Bronchial epithelial cell (primary cell): ENCODE measurements around the gene TOMM7. TPM values are rescaled to one million over a fixed set of nuclear protein-coding genes. Genes with fewer than 3 reads are reported as not detected.
A peak's percentile ranks its signal among the peaks of the same experiment; 100 is the strongest.

Experiments
- DNase-seq: peaks from one replicate; pipeline ENCODE4 v3.0.0-alpha.2; 2010; ENCODE audit warnings: low read depth
- FAIRE-seq: peaks from 2 replicates; lab custom pipeline; 2011; peaks lifted over from hg19 to GRCh38; lab: Jason Lieb, UNC
- H3K27me3 ChIP-seq: 2 replicates; pipeline ENCODE4 v1.5.1; 2011; ENCODE audit warnings: low read length; ENCODE audit not compliant: control insufficient read depth, insufficient read depth
- H3K36me3 ChIP-seq: 2 replicates; pipeline ENCODE4 v1.5.1; 2011; ENCODE audit warnings: low read length; ENCODE audit not compliant: control insufficient read depth, insufficient read depth
- H3K4me3 ChIP-seq: 2 replicates; pipeline ENCODE4 v1.5.1; 2011; ENCODE audit warnings: mild to moderate bottlenecking, low read depth, low read length, control low read depth
- total RNA-seq: library from RNA; depleted of rRNA; stranded (reverse); fragments of >200 nt; gene quantifications from 2 replicates; pipeline ENCODE4 v1.2.1, GENCODE V29; 2014
- TF ChIP-seq, protein P1 (sequence below): IDR thresholded peaks from 2 replicates; pipeline ENCODE4 v1.5.1; 2011; ENCODE audit warnings: mild to moderate bottlenecking, moderate library complexity, low read length, control low read depth, inconsistent platforms; ENCODE audit not compliant: insufficient read depth, severe bottlenecking

Gene TOMM7
- 172 and 233 TPM in 2 replicates for total RNA-seq

DNA sequence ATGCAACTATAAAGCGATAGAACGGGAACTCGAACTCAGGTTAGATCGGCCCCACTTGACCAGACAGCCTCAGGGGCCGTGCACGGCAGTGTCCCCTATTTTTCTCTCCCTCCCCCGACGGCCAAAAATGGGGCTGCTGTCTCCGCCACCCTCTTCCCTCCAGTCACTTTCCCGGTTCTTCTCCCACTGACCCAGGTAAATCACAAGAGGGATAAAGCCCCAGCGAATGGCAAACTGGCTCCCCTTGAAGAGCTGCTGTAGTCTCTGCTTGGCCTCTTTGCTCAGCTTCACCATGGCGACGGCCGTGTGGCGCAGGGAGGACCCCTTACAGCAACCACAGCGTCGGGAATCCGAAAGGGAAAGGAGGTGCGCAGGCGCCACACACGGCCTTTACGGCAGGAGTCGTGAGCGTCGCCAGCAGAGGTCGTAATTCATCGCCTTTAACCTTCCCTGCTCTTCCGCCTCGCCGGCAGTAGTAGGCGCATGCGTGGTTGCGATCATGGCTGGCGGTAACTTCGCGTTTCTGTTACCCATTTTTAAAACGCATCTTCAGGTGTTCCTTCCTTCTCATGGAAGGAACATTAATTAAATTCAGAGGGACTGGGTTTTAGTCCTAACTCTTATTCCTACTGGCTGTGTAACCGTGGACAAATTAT is at the start of gene TOMM7:
Gene TOMM7, minus strand, starts transcription at position 364 of the 656 bp plus-strand sequence. Its CDS starts 70 bp downstream, at position 294.
- peak; percentile 94 for DNase-seq
- FAIRE-seq, result peak; percentile 95
- TF ChIP-seq, protein P1, sequence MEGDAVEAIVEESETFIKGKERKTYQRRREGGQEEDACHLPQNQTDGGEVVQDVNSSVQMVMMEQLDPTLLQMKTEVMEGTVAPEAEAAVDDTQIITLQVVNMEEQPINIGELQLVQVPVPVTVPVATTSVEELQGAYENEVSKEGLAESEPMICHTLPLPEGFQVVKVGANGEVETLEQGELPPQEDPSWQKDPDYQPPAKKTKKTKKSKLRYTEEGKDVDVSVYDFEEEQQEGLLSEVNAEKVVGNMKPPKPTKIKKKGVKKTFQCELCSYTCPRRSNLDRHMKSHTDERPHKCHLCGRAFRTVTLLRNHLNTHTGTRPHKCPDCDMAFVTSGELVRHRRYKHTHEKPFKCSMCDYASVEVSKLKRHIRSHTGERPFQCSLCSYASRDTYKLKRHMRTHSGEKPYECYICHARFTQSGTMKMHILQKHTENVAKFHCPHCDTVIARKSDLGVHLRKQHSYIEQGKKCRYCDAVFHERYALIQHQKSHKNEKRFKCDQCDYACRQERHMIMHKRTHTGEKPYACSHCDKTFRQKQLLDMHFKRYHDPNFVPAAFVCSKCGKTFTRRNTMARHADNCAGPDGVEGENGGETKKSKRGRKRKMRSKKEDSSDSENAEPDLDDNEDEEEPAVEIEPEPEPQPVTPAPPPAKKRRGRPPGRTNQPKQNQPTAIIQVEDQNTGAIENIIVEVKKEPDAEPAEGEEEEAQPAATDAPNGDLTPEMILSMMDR, result peak; percentile 65
- Histone ChIP-seq H3K36me3 (no peaks in the 10 kb centered on the region), H3K27me3 (no peaks in the 10 kb centered on the region), H3K4me3 (peak within 1 kb of the TSS; percentile 71)

DNA sequence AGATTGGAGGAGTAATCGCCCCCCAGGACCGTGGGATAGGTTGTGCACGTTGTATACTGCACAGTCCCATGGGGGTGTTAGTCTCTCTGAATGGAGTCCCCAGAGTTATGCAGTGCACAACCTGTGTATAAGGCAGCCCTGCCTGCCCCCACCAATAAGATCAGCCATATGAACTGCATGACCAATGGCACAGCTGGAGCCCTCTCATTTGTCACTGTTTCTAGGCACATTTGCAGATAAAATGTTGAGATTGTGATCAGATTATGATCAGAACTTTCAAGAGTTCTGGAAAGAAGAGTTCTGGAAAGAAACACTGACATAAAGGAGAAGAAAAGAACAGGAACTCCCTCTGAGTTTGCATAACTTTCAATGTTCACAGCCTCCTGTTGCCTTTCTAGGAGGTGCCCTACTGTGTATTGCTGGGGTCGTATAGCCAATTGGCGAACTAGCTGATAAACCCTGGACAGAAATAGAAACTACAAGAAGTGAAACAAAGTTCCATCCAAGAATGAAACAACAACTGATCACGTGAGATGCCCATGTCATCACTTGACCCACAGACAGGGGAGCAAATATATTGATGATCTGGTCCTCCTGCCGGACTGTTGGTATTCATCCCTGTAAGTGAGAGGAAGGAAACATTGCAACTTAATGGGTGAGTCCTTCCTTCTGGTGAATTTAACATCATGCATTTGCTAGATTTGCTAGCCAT is 49.6 kb upstream of the TOMM7 start:
- DNase-seq, result no peak
- H3K27me3 ChIP-seq, result no peaks in the 10 kb centered on the region
- no peak for FAIRE-seq
- no peak overlapping the region for H3K4me3 ChIP-seq
- H3K36me3 ChIP-seq, result no peaks in the 10 kb centered on the region
- TF ChIP-seq, protein P1, result no peak

DNA sequence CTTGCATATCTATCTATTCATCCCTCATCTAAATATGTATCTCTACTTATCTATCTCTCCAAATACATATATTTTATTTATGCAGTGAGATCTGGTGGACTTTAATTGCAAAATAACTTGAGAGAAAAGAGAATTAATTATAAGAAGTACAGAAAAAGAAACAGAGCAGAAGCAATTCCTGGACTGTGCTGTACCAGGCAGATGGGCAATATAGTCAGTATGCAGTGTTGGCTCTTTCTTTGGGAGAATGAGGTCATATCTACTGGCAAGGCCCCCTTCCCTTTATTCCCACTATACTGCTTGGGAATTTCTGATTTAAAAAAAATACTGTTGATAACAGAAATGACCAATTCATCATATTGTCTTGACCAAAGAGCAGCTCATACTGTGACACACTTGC is 49.0 kb upstream of the TOMM7 start:
- Histone ChIP-seq H3K36me3 (no peaks in the 10 kb centered on the region), H3K27me3 (no peaks in the 10 kb centered on the region), H3K4me3 (no peak overlapping the region)
- no peak for DNase-seq
- no peak for FAIRE-seq
- TF ChIP-seq, protein P1, result no peak

DNA sequence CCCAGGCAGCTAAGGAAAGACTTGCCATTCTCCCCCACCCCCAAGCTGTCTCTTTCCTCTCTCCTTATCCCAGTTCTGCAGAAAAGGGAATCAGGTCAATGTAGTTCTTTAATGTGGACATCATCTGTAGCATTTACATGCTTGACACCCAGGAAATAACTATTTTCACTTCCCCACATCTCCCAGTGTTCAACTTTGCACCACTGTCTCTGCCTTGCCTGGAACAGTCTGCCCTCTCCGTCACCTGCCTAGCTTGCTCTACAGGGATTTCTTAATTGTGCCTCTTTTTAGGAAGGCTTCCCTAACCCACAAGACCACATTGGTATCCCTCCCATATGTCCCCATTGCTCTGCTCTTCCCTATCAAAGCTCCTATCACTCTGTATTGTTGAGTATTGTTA is 45.9 kb upstream of the TOMM7 start:
- TF ChIP-seq, protein P1, result no peak
- DNase-seq, result no peak
- Histone ChIP-seq H3K36me3 (no peaks in the 10 kb centered on the region), H3K4me3 (no peak overlapping the region), H3K27me3 (no peaks in the 10 kb centered on the region)
- no peak for FAIRE-seq

DNA sequence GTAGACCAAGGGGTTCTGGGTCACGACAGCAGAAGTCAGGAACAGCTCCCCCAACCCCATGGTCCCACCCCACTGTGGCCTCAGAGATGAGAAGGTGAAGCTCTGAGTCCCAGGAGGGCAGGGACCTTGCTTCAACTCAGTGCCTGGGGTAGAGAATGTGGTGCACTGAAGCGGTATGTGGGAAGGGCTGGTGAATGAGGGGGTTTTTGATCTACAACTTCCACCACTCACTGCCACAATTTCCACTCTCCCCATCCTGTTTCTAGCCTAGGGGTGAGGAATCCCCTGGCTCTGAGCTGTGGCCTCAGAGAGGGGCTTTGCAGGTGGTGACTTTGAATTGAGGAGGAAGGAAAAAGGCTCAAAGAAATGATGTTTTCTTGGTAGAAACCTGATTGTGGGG is 44.9 kb upstream of the TOMM7 start:
- Histone ChIP-seq H3K36me3 (no peaks in the 10 kb centered on the region), H3K27me3 (no peaks in the 10 kb centered on the region), H3K4me3 (no peak overlapping the region)
- TF ChIP-seq, protein P1, result no peak
- no peak for DNase-seq
- FAIRE-seq, result no peak
